ENCODE data around the gene COX6A1. TPM values are rescaled to one million over a fixed set of nuclear protein-coding genes. Genes with fewer than 3 reads are reported as not detected.

Gene COX6A1
- polyA plus RNA-seq, 1 donor from 2014 or later, result 2,017 TPM

DNA sequence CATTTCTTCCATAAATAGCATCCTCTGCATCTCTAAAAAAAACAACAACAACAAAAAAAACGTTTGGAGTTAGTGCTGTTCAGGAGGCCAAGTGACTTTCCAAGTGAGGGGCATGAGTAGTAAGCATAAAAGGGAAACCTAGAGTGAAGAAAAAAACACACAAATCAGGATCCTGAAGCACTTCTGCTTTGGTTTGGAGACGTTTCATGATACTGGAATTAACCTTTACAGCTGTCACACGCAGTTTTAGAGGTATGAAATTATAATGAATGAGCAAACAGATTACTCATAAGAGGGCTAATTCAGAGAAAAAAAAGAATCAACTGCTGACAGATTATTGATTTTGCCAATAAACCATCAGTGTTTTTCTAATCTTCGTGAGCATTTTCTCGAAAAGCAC, 27.8 kb downstream of the COX6A1 start:
- Histone ChIP-seq H3K4me3 (ENCODE audit: low read length) (no peak overlapping the region), H3K4me2 (ENCODE audit: low read length) (no peak overlapping the region), H3K9ac (ENCODE audit: low read length) (no peak overlapping the region), H3F3A (ENCODE audit: insufficient read depth, low read length, poor library complexity, severe bottlenecking) (peaks cover 7% of the 10 kb centered on the region), H3K27me3 (ENCODE audit: insufficient read depth, low read depth, low read length) (no peaks in the 10 kb centered on the region), H2AFZ (ENCODE audit: low read depth, low read length) (no peak overlapping the region), H3K27ac (ENCODE audit: low read length) (no peak overlapping the region), H3K36me3 (ENCODE audit: insufficient read depth, low read length) (peaks cover 25% of the 10 kb centered on the region), H3K9me2 (ENCODE audit: insufficient read depth, low read length) (no peaks in the 10 kb centered on the region), H3K79me2 (replicated peaks; ENCODE audit: insufficient read depth, low read length) (peaks cover 49% of the 10 kb centered on the region), H3K9me3 (ENCODE audit: low read length) (no peaks in the 10 kb centered on the region), H4K20me1 (ENCODE audit: insufficient read depth) (peaks cover 8% of the 10 kb centered on the region)
- no peak for TF ChIP-seq SMC3 (conservative IDR thresholded peaks at IDR 0.05; ENCODE audit: poor library complexity)
- no peak for TF ChIP-seq MXI1 (conservative IDR thresholded peaks at IDR 0.05; ENCODE audit: poor library complexity, severe bottlenecking)
- TF ChIP-seq, protein P1, sequence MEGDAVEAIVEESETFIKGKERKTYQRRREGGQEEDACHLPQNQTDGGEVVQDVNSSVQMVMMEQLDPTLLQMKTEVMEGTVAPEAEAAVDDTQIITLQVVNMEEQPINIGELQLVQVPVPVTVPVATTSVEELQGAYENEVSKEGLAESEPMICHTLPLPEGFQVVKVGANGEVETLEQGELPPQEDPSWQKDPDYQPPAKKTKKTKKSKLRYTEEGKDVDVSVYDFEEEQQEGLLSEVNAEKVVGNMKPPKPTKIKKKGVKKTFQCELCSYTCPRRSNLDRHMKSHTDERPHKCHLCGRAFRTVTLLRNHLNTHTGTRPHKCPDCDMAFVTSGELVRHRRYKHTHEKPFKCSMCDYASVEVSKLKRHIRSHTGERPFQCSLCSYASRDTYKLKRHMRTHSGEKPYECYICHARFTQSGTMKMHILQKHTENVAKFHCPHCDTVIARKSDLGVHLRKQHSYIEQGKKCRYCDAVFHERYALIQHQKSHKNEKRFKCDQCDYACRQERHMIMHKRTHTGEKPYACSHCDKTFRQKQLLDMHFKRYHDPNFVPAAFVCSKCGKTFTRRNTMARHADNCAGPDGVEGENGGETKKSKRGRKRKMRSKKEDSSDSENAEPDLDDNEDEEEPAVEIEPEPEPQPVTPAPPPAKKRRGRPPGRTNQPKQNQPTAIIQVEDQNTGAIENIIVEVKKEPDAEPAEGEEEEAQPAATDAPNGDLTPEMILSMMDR (IDR thresholded peaks at IDR 0.05; ENCODE audit: poor library complexity, severe bottlenecking), result no peak
- no peak for TF ChIP-seq TAF1 (IDR thresholded peaks at IDR 0.05; ENCODE audit: low read depth)
- no peak for TF ChIP-seq EZH2 (IDR thresholded peaks at IDR 0.05; ENCODE audit: borderline replicate concordance, insufficient read depth, low read length, poor library complexity, severe bottlenecking)
- TF ChIP-seq EP300 (conservative IDR thresholded peaks at IDR 0.05; ENCODE audit: poor library complexity, severe bottlenecking), result no peak
- TF ChIP-seq RAD21 (conservative IDR thresholded peaks at IDR 0.05), result no peak
- TF ChIP-seq, protein P2, sequence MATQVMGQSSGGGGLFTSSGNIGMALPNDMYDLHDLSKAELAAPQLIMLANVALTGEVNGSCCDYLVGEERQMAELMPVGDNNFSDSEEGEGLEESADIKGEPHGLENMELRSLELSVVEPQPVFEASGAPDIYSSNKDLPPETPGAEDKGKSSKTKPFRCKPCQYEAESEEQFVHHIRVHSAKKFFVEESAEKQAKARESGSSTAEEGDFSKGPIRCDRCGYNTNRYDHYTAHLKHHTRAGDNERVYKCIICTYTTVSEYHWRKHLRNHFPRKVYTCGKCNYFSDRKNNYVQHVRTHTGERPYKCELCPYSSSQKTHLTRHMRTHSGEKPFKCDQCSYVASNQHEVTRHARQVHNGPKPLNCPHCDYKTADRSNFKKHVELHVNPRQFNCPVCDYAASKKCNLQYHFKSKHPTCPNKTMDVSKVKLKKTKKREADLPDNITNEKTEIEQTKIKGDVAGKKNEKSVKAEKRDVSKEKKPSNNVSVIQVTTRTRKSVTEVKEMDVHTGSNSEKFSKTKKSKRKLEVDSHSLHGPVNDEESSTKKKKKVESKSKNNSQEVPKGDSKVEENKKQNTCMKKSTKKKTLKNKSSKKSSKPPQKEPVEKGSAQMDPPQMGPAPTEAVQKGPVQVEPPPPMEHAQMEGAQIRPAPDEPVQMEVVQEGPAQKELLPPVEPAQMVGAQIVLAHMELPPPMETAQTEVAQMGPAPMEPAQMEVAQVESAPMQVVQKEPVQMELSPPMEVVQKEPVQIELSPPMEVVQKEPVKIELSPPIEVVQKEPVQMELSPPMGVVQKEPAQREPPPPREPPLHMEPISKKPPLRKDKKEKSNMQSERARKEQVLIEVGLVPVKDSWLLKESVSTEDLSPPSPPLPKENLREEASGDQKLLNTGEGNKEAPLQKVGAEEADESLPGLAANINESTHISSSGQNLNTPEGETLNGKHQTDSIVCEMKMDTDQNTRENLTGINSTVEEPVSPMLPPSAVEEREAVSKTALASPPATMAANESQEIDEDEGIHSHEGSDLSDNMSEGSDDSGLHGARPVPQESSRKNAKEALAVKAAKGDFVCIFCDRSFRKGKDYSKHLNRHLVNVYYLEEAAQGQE (IDR thresholded peaks at IDR 0.05; ENCODE audit: borderline replicate concordance), result no peak
- TF ChIP-seq POLR2AphosphoS5 (IDR thresholded peaks at IDR 0.05), result no peak

DNA sequence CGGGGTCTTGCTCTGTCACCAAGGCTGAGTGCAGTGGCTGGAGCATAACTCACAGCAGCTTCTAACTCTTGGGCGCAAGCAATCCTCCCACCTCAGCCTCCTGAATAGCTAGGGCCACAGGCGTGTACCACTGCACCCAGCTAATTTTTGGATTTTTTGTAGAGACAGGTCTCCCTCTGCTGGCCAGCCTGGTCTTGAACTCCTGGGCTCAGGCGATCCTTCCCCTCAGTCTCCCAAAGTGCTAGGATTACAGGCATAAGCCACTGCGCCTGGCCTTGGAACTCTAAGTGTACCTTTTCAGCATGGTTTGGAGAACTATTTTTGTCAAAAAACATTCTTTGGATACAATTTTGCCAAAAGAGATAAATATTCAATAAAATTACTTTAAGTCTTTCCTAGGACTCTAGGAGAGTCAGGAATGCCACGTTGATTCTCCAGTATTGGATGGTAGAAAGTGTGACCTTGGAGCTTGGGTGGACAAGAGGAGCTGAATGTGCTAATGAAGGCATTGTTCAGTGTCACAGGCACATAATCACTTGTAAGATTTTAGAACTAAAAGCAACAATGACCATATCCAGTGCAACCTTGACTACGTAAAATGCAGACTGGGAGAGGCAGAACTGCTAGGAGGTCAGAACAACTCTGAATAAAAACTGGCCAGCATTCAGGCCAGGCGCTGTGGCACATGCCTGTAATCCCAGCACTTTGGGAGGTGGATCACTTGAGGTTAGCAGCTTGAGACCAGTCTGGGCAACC, 28.8 kb downstream of the COX6A1 start:
- Histone ChIP-seq H4K20me1 (ENCODE audit: insufficient read depth) (peaks cover 8% of the 10 kb centered on the region), H3K9ac (ENCODE audit: low read length) (no peak overlapping the region), H3K27me3 (ENCODE audit: insufficient read depth, low read depth, low read length) (no peaks in the 10 kb centered on the region), H3K9me3 (ENCODE audit: low read length) (no peaks in the 10 kb centered on the region), H3K4me3 (ENCODE audit: low read length) (no peak overlapping the region), H3K27ac (ENCODE audit: low read length) (no peak overlapping the region), H3K4me2 (ENCODE audit: low read length) (no peak overlapping the region), H3K79me2 (replicated peaks; ENCODE audit: insufficient read depth, low read length) (peaks cover 49% of the 10 kb centered on the region), H3F3A (ENCODE audit: insufficient read depth, low read length, poor library complexity, severe bottlenecking) (peaks cover 7% of the 10 kb centered on the region), H3K36me3 (ENCODE audit: insufficient read depth, low read length) (peaks cover 25% of the 10 kb centered on the region), H3K9me2 (ENCODE audit: insufficient read depth, low read length) (no peaks in the 10 kb centered on the region), H2AFZ (ENCODE audit: low read depth, low read length) (no peak overlapping the region)
- TF ChIP-seq, protein P2 (IDR thresholded peaks at IDR 0.05; ENCODE audit: borderline replicate concordance), result no peak
- no peak for TF ChIP-seq EP300 (conservative IDR thresholded peaks at IDR 0.05; ENCODE audit: poor library complexity, severe bottlenecking)
- TF ChIP-seq, protein P1 (IDR thresholded peaks at IDR 0.05; ENCODE audit: poor library complexity, severe bottlenecking), result peak; percentile 46
- TF ChIP-seq POLR2AphosphoS5 (IDR thresholded peaks at IDR 0.05), result no peak
- TF ChIP-seq RAD21 (conservative IDR thresholded peaks at IDR 0.05), result peak; percentile 39
- no peak for TF ChIP-seq TAF1 (IDR thresholded peaks at IDR 0.05; ENCODE audit: low read depth)
- TF ChIP-seq EZH2 (IDR thresholded peaks at IDR 0.05; ENCODE audit: borderline replicate concordance, insufficient read depth, low read length, poor library complexity, severe bottlenecking), result no peak
- no peak for TF ChIP-seq MXI1 (conservative IDR thresholded peaks at IDR 0.05; ENCODE audit: poor library complexity, severe bottlenecking)
- TF ChIP-seq SMC3 (conservative IDR thresholded peaks at IDR 0.05; ENCODE audit: poor library complexity), result peak; percentile 50

All from neural cell (in vitro differentiated cells).